Amniotic epithelial cell (primary cell): ENCODE data around the gene DNAH17.

Experiments used
- DNase-seq: peaks from one replicate; pipeline ENCODE4 v3.0.0-alpha.2; 2010; ENCODE audit warnings: low read depth

DNAH17 gene

DNA sequence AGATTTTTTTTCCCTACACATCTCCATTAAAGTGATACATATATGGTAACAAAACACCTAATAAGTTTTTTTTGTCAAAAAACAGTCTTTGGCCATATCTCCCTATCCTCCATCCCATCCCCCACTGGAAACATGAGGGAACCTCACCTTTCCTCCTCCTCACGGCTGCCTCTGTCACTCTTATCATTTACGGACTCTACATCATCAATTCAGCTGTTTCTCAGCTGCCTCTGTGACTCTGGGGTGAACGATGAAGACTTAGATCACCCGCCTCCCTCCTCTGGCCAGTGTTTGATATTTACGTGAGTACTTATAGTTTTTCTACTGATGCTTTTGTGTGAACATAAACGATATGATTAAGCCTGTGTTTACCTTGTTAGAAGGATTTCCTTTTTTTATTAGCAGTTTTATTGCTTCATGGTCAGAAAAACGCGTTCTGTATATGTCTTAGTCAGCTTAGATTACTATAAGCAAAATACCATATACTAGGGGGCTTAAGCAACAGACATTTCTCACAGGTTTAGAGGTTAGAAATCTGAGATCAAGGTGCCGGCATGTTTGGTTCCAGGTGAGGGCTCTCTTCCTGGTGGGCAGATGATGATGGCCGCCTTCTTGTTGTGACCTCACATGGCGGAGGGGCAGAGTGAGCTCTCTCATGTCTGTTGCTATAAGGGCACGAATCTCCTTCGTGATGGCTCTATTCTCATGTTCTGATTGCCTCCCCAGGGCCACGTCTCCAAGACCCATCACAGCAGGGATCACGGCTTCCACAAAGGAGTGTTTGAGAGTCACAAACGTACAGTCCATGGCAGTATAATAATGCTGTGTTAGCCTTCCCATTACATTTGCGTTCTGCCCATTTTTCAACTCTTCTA lies 32.1 kb downstream of the DNAH17 start:
- DNase-seq = no peak

DNA sequence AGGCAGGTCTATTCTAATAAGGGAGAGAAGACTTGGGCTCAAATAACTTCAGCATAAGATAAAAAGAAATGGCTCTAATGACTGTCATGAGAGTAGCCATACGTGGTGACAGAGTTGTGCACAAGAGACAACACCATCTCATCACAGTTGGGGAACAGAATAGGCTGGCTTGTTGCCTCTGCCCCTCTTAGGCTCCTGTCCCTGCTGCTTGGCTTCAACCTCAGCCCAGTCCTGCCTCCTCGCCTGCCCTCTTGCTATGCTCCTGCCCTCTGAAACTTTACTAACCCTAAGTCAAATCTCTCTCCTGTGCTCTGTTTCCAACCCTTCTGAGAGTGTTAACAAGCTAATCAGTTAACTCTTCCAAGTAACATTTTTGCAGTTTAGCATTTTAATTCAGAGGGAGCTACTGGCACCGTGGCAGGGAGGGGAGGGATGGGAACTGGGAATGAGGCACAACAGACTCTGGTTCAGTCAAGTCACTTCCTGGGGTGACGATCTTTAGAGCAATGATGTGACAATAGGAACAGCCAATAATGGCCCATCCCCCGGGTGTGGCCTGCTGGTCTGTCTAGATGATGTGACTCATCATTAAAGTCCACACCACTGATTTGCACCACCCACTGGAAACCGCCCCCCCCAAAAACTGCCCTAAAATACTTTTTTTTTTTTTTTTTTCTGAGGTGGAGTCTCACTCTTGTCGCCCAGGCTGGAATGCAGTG lies 35.5 kb downstream of the DNAH17 start:
- no peak for DNase-seq

DNA sequence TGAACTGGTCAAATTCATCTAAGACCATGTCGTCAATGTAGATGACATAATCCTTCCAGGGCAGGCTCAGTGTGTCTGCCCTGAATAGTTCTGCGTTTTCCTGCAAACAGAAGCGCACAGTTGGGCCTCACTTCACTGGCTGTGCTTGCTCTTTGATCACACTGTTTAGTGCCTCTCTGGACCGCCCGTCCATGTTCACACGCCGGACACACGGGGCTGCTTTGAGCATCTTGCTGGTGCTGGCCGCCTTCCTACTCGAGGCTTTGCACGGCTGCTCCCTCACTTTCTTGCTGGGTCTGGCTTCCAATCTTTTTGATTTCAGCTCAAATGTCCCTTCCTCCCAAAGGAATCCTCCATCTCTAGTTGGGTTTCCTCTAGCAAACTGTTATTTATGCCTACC lies 37.4 kb downstream of the DNAH17 start:
- no peak for DNase-seq

DNA sequence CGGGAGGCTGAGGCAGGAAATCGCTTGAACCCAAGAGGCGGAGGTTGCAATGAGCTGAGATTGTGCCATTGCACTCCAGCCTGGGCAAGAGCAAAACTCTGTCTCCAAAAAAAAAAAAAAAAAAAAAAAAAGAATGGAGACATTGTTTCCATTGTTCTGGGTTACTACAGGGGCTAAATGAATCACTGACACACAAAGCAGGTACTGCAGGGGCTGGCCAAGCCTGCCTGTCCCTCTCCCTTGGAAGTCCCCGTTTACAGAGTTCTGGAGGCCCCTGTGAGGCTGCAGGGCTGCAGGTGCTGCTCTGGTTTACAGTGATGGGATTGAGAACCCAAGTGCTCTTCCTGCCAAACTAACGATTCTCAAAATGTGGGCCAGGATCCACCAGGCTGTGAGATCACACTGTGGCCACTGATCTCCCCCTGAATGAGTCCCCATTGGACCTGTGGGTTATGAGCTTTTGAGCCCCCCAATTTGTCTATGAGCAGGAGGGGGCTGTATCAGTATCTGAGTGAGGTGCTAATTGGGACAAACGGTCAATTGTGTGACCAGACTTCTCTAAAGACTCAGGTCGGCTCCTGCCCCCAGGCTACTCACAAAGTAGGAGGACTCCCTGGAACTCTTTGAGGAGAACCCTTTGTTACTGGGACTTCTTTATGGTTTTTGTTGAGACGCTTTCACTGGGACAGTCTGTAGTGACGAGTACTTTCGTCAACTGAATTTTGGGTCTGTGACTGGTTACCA lies 39.0 kb downstream of the DNAH17 start:
- DNase-seq = no peak

DNA sequence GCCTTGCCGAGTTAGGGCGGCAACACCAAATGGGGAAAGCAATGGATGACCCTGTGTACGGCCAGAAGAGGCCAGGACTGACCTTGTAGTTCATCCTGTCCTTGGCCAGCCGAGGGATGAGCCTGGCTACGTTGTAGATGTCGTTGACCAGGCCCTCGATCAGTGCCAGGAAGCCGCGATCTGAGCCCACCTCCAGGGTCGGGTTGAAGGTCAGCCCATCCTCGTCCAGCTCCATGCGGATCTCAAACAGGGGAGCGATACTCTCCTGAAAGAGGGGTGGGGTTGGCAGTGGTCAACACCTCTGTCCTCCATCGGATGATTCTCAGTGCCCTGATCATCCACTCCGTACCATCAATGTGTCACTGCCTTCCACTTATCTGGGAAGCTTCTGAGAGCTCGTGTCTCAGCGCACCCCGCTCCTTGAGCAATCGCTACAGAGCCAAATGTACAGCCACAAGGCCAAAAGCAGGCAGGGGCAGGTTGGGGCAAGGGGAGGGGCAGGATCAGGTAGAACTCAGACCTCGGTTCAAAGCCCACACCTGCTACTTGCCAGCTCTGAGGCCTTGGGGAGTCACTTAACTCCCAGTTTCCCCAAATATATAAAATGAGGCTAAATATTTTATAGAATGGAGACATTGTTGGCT lies 39.9 kb downstream of the DNAH17 start:
- no peak for DNase-seq

DNA sequence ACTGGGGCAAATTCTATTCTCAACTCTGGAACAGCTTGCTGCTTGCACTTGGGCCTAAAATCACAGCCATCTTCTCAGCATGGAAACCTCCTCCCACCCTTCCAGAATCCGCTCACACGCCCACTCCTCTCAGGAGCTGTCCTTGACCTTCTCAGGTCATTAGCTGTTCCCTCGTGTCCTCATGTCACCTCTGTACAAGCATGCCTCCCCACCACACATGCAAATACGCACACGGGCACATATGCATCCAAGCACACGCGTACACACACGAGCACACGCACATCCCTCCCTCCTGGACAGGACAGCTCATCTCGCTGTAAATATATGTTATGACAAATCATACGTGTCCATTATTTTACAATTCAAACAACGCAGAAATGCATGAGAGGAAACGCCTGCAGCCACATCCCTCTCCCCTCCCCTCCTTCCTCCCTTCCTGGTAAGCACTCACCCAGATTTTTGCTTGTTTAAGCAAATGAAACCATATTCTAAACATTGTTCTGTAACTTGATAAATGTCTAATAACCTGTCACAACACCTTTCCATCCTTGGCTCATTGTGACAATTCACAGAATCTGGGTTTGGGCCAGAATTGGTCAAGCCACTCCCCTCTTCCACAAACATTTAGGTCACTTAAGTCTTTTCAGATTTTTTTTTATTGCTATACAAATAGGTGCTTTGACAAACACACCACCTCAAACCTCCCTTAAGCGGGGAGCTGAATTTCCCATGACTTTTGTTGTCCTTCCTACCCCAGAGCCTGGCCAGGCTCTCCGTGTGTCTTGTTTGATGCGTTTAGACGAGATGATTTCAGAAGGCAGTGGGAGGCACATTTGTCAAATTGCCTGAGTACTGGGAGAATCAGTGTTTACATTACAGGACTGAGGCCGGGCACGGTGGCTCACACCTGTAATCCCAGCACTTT lies 41.7 kb downstream of the DNAH17 start:
- DNase-seq = no peak

DNA sequence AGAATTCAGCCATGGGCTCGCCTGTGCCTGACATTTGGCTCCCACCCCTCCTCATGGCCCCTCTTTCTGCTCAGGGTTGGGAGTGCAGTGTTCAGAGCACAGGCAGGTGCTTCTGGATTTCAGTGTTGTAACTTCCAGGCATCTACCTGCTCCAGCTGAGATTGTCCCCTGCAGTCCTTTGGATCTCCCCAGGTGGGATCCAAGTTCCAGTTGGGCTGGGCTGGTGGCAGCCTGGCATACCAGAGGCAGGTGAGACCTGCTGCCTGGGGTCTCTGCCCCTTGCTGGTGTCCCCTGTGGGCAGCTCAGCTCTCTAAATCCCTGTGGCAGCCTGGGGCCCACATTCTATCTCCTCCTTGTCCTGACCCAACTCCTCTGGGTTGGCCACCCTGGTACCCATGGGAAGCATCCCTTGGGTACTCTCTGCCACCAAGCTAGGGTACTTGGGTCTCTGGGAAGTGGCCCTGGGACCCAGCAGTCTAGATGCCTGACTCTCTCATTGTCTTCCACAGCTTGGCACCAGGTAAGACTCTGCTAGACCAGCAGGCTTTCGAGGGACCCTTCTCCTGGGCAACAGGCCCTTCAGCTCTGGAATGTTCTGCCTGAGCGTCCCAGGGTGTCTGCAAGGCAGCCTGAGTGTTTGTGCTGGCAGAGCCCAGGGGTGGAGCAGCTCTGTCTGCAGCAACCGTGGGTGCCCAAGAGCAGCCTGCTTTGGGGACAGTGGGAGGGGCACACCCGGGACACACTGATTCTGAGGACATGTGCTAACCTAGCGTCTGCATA lies 42.5 kb downstream of the DNAH17 start:
- no peak for DNase-seq

DNA sequence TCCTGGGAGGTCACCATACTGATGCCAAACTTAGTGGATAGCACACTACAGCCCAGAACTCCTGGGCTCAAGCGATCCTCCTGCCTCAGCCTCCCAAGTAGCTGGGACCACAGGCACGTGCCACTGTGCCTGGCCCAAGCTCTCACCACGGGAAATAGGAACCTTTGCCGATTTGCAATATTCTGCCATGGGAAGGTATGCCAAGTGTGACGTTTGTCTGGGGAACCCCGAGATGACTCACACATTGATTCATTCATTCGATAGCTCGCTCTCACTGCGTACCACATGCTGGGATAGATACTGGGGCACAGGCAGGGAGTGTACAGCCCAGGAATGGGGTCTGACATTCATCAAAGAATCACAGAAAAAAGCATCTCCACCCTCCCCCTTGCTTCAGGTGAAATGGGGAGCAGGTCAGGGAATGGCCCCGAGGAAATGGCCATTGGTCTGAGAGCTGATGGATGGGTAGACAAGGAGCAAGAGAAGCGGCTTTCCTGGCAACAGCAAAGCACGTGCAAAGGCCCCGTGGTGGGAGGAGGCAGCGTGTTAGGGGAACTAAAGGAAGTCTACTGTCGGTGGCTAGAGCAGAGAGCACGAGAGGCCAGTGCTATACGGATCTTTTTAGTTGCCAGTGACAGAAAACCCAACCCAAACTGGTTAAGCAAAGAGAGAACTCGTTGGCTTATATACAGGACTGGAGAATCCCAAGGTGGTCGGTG lies 44.1 kb downstream of the DNAH17 start:
- peak; percentile 60 for DNase-seq

DNA sequence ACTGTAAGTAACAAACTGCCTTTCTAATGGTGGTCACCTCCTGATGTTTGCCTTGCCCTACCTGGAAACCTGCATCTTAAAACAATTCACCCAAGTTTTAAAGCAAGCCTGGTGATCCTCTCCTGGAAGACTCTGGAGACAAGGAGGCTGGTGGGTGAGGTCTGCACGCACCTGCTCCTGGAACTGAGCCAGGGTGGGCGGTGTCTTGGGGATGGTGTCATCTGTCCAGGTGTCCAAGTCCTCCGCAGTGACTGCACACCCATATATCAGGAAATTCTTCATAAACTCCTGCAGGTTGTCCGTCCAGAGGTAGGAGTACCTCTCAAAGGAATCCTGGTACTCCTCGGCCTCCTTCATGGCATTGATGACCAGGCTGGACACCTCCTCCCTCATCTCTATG lies 44.9 kb downstream of the DNAH17 start:
- no peak for DNase-seq

DNA sequence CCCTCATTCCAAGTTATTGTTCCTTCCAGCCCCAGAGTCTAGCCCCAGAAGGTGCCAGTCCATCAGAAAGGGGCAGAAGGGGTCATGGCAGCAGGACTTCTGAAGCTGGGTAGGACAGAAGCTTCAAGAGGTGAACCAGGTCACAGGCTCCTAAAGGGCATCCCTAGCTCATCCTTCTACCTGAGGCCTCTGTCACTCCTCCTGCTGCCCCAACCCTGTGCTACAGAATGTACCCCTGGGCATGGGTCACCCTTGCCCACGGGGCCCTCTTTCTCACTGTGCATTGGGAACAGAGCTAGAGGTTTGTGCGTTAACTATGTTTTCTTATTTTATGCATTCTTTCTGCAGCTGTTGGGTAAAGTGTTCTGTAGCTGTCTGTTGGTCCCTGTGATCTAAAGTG lies 46.5 kb downstream of the DNAH17 start:
- DNase-seq = no peak

DNA sequence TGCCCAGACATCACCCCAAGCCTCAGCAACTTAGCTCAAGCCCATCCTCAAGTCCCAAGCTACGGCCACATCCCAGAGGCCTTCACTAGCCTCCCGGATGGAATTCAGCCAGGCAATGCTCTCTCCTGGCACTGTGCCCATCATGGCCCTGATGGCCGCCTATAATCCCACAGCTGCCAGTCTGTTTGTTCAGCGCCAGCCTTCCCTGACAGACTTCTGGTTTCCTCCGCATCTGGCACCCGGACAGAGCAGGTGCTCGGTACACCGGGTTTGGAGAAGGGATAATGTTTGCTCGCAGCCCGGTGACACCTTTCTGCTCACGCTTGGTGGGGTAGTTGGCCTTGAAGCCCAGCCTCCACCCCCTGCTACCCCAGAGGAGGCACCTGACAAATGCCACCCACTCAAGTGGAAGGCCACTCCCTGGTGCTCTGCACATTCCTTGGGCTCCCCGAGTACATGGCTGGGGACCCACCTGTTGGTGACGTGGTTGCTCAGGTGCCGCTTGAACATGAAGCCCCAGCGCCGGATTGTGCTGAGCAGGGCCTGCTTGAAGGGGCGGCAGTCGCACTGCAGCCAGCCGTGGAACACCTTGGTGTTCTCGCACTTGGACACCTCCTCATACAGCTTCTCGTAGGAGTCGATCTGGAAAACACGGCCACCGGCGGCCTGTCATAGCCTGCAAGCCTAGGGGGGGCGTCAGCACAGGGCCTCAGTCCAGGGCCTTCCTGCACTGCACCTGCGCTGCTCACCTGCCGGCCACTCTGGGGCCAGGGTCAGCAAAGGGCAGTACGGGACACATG lies 47.1 kb downstream of the DNAH17 start:
- no peak for DNase-seq

DNA sequence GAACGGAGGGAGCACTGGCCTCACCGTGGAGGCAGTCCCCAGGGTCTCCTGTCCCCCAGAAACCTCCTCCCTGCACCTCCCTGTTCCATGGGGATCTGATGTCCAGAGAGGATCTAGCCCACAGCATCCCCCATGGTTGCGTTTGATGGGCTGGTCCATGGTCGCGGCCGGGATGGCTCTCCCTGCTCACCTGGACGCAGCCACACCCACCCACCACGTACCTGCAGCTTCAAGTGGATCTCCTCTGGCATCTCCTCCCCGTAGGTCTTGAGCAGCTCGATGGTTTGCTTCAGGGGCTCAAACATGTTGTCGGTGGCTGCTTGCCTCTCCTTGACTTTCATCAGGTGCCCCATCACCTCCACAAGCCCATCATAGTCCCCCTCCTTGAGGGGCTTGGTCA lies 47.9 kb downstream of the DNAH17 start:
- no peak for DNase-seq

DNA sequence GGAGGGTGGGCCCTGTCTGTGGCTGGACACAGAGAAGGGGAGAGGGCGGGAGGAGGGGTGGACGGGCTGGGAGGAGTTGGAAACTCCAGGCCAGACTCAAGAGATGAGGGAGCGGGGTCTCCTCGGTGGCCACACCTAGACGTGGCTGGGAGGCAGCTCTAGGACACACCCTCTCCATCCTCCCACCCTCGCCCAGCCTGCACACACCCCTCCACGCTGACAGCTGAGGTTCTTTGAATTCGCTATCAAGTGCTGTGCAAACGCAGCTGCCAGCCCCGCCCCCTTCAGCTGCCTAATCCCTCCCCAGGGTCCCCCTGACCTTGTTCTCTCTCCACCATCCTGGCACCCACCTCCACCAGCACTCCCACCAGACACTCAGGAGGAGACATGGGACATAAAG lies 48.7 kb downstream of the DNAH17 start:
- no peak for DNase-seq

DNA sequence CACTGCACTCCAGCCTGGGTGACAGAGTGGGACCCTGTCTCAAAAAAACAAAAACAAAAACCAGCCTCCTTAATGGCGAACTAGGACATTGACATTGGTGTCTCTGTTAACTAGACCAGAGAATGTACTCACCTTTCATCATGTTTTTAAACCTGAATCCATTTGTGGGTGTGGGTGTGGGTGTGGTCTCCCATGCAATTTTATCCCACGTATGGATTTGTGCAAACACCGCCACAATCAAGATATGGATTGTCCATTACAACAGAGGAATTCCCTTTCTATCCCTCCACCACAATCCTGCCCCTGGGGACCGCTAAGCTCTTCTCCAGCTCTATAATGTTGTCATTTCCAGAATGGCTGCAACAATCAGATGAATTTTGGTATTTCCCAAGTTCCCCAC lies 49.9 kb downstream of the DNAH17 start:
- no peak for DNase-seq

DNA sequence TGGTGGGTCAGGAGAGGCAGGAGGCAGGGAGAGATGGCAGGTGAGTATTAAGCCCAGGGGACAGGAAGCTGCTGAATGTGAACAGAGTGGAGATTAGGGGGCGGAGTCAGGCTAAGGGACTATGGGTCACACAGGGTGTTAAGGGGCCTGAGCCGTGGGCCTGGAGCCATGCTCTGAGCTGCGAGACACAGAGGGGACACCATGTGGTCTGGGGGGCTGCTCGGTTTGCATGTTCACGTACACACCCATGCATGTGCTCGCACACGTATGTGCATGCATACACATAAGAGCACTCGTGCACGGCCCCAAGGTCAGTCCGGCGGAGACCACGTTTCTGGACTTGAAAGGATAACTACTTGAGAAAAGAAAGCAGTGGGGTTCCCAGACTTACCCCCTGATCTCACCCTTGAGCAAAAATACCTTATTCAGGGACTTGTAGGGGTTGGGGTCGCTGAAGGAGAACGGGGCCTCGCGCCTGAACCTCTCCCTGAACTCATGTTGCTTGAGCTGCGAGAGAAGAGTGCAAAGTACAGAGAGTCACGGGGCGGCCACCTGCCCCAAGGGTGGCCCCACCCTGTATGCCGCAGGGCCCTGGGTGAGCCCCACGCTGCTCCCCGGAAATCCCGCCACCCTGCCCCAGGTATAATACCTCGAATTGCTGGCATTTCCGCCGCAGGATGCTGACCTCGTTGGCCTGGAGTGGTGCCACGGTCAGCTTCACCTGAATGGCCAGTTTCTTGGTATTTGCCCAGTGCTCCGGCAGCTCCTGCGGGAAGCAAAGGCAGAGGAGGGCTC lies 50.8 kb downstream of the DNAH17 start:
- no peak for DNase-seq

DNA sequence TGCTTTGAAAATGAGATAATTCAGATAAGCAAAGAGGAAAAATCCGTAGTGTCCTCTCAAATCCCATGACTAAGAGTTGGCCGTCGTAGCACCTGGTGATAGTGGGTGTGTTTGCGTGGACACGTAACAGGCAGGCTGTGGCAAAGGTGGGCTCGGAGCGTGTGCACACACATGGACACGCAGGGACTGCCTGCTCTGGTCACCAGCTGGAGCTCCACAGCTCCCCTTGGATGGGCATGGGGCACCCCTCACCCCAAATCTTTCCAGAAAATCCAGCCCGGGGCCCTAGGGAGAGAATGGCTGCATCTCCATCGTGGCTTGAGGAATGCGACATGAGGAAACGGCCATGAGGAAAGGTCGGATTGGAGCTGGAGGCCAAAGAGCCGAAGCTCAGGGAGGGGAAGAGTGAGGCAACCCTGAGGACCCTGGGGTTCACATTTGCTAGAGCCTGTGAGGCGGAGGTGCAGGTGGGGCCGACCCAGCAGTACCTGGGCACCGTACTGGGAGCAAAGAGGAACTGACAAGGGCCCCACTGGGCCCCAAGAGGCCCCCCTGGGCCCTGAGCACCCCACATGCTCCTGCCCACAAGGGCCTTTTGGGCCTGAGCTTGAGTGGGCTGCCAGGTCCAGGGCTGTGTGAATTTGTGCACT lies 51.6 kb downstream of the DNAH17 start:
- DNase-seq = no peak

DNA sequence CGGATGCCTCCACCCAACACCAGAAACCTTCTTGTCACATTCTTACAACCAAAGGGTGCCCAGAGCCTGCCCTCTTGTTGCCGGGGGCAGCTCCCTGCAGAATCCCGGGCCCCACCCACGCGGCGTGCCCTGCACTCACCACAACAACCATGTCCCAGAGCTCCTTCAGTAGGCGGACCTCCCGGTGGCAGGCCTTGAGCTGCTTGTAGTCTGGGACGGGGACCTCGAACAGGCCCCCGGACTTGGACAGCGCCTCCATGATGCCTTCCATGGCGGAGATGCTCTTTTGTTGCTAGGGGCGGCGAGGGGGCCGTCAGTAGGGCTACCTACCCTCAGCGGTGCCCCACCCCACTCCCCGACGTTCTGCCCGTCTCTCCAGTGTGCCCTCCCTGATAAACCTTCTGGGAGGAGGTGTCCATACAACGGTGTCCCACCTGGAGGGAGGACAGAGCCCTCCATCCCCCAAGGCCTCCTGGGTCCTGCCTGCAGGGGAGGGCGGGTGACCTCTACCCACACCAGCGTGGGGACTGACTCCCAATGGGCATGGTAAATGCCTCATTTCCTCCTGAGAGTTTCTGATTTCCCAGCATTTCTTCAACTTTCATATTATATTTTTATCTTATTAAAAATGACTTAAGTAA lies 52.2 kb downstream of the DNAH17 start:
- DNase-seq = no peak
